Measurements from ENCODE around the gene SMIM26. TPM values are rescaled to one million over a fixed set of nuclear protein-coding genes. Genes with fewer than 3 reads are reported as not detected.

Gene SMIM26
- total and polyA plus RNA-seq, 9 donors: 65.7 to 253 (median 94.0) TPM

GRCh38 chr20:18527339-18527738 is 39.9 kb upstream of the SMIM26 start:
- Histone ChIP-seq H3K27ac (no peak overlapping the region), H3K4me1 (ENCODE audit: insufficient read depth) (no peaks in the 10 kb centered on the region), H3K4me3 (no peak overlapping the region), H3K27me3 (no peaks in the 10 kb centered on the region), H3K36me3 (no peaks in the 10 kb centered on the region), H3K9me3 (no peaks in the 10 kb centered on the region)
- DNase-seq: no peak
- intact Hi-C loops (cut with DNase I): no loop called here
- 88 to 91% (median 91%) methylated on average over 2 of the region's 2 CpGs for WGBS, 3 donors
- TF ChIP-seq EP300 (IDR thresholded peaks at IDR 0.05): no peak
- no peak for TF ChIP-seq POLR2A (IDR thresholded peaks at IDR 0.05)
- no peak for TF ChIP-seq CTCF (IDR thresholded peaks at IDR 0.05)

GRCh38 chr20:18527836-18528235 is 39.4 kb upstream of the SMIM26 start:
- WGBS, 3 donors: 94 to 98% (median 95%) methylated on average over 2 of the region's 2 CpGs
- TF ChIP-seq EP300 (IDR thresholded peaks at IDR 0.05) (no peak), CTCF (IDR thresholded peaks at IDR 0.05) (no peak), POLR2A (IDR thresholded peaks at IDR 0.05) (no peak)
- H3K36me3 ChIP-seq: no peaks in the 10 kb centered on the region

GRCh38 chr20:18529041-18529440 is 38.2 kb upstream of the SMIM26 start:
- no peaks in the 10 kb centered on the region for H3K27me3 ChIP-seq
- intact Hi-C loops (cut with DNase I): no loop called here
- H3K4me3 ChIP-seq: no peak overlapping the region
- TF ChIP-seq CTCF (IDR thresholded peaks at IDR 0.05) (no peak), POLR2A (IDR thresholded peaks at IDR 0.05) (no peak), EP300 (IDR thresholded peaks at IDR 0.05) (no peak)
- no peak for DNase-seq
- no peak overlapping the region for H3K27ac ChIP-seq
- H3K36me3 ChIP-seq: no peaks in the 10 kb centered on the region
- H3K4me1 ChIP-seq (ENCODE audit: insufficient read depth): no peaks in the 10 kb centered on the region
- no peaks in the 10 kb centered on the region for H3K9me3 ChIP-seq

More at GRCh38 chr20:18527836-18528235, 39.4 kb upstream of the SMIM26 start:
- DNase-seq: no peak
- intact Hi-C loops (cut with DNase I): no loop called here
- Histone ChIP-seq H3K9me3 (no peaks in the 10 kb centered on the region), H3K27me3 (no peaks in the 10 kb centered on the region), H3K4me1 (ENCODE audit: insufficient read depth) (no peaks in the 10 kb centered on the region), H3K4me3 (no peak overlapping the region), H3K27ac (no peak overlapping the region)

GRCh38 chr20:18532626-18533025 is 34.6 kb upstream of the SMIM26 start:
- H3K36me3 ChIP-seq: no peaks in the 10 kb centered on the region
- intact Hi-C loops (cut with DNase I): no loop called here
- H3K9me3 ChIP-seq: no peaks in the 10 kb centered on the region
- no peak overlapping the region for H3K27ac ChIP-seq
- no peak overlapping the region for H3K4me3 ChIP-seq
- TF ChIP-seq EP300 (IDR thresholded peaks at IDR 0.05) (no peak), CTCF (IDR thresholded peaks at IDR 0.05) (no peak), POLR2A (IDR thresholded peaks at IDR 0.05) (no peak)
- WGBS, 3 donors: 85 to 96% (median 94%) methylated on average over 6 of the region's 6 CpGs
- no peaks in the 10 kb centered on the region for H3K4me1 ChIP-seq (ENCODE audit: insufficient read depth)
- no peaks in the 10 kb centered on the region for H3K27me3 ChIP-seq
- DNase-seq: no peak

- DNase-seq: no peak
- no peaks in the 10 kb centered on the region for H3K36me3 ChIP-seq
- H3K4me1 ChIP-seq (ENCODE audit: insufficient read depth): no peaks in the 10 kb centered on the region
- no peaks in the 10 kb centered on the region for H3K27me3 ChIP-seq
- no peaks in the 10 kb centered on the region for H3K9me3 ChIP-seq
- H3K27ac ChIP-seq: no peak overlapping the region
- TF ChIP-seq POLR2A (IDR thresholded peaks at IDR 0.05) (no peak), EP300 (IDR thresholded peaks at IDR 0.05) (no peak), CTCF (IDR thresholded peaks at IDR 0.05) (no peak)
- H3K4me3 ChIP-seq: no peak overlapping the region
- 41 to 71% (median 55%) methylated on average over 1 of the region's 1 CpG for WGBS, 3 donors
- intact Hi-C loops (cut with DNase I): no loop called here
These were observed 33.7 kb upstream of the SMIM26 start for GRCh38 chr20:18533491-18533890.

Data from ovary (tissue), 9 donors.